GM19397 (cell line): ENCODE results near the gene CACUL1.

Experiments used
- ATAC-seq: cut with Tn5 transposase; IDR thresholded peaks from one replicate; pipeline ENCODE4 v1.9.1; 2021; ENCODE audit warnings: mild to moderate bottlenecking, moderate library complexity; ENCODE audit not compliant: unreplicated experiment

Gene CACUL1

GRCh38 chr10:118735294-118735693, 19.5 kb downstream of the CACUL1 start:
- no peak for ATAC-seq

GRCh38 chr10:118734475-118734874, 20.3 kb downstream of the CACUL1 start:
- no peak for ATAC-seq

GRCh38 chr10:118732245-118733165, 22.3 kb downstream of the CACUL1 start:
- no peak for ATAC-seq

GRCh38 chr10:118730756-118731456, 23.9 kb downstream of the CACUL1 start:
- no peak for ATAC-seq

- peak; percentile 77 for ATAC-seq
Observed at GRCh38 chr10:118729641-118730258, 25.0 kb downstream of the CACUL1 start.

GRCh38 chr10:118729200-118729599, 25.6 kb downstream of the CACUL1 start:
- no peak for ATAC-seq

GRCh38 chr10:118725886-118726500, 28.8 kb downstream of the CACUL1 start:
- ATAC-seq = no peak

GRCh38 chr10:118723466-118723865, 31.3 kb downstream of the CACUL1 start:
- ATAC-seq = no peak

GRCh38 chr10:118721539-118721876, 33.3 kb downstream of the CACUL1 start:
- ATAC-seq = no peak

GRCh38 chr10:118720685-118721538, 33.9 kb downstream of the CACUL1 start:
- ATAC-seq = no peak

GRCh38 chr10:118714366-118714765, 40.4 kb downstream of the CACUL1 start:
- ATAC-seq = no peak

GRCh38 chr10:118712930-118713634, 41.7 kb downstream of the CACUL1 start:
- ATAC-seq = no peak

GRCh38 chr10:118712080-118712479, 42.7 kb downstream of the CACUL1 start:
- ATAC-seq = no peak

GRCh38 chr10:118710487-118710886, 44.3 kb downstream of the CACUL1 start:
- ATAC-seq = no peak

- ATAC-seq = no peak
Observed at GRCh38 chr10:118708571-118708970, 46.2 kb downstream of the CACUL1 start.

- ATAC-seq = no peak
Observed at GRCh38 chr10:118704711-118705110, 50.1 kb downstream of the CACUL1 start.

GRCh38 chr10:118701529-118702323, 53.0 kb downstream of the CACUL1 start:
- no peak for ATAC-seq

- ATAC-seq = peak; percentile 92
Observed at GRCh38 chr10:118698421-118698820, 56.3 kb downstream of the CACUL1 start.

GRCh38 chr10:118694848-118695247, 59.9 kb downstream of the CACUL1 start:
- ATAC-seq = no peak
